K562 (cell line): ENCODE results near the gene ELF2. TPM values are rescaled to one million over a fixed set of nuclear protein-coding genes. Genes with fewer than 3 reads are reported as not detected.

Experiments used
- ATAC-seq: fragments of 200-7000 bp; cut with Tn5 transposase; 3 replicates; pipeline ENCODE4 v1.9.1; 2020; ENCODE audit warnings: moderate library complexity
- BruUV-seq: library from RNA; stranded (reverse); fragments of 400-500 nt; replicated peaks from 2 replicates; lab custom pipeline; 2021; lab: Mats Ljungman, UMichigan
- CTCF ChIA-PET: fragments of 300-600 bp; formaldehyde crosslinking; extraction: SDS; loops from one replicate; lab custom pipeline; 2021; ENCODE audit warnings: low intra/inter-chr PET ratio; lab: Yijun Ruan, JAX
- POLR2A ChIA-PET: fragments of 300-600, 350-650 bp; sonication (Branson Sonifier 250); formaldehyde crosslinking; extraction: SDS; loops from one replicate; lab custom pipeline; 2021; ENCODE audit warnings: antibody characterized with exemption, inconsistent platforms; lab: Yijun Ruan, JAX
- DNase-seq, 4 experiments: peaks; one replicate each; pipeline versions ENCODE4 v3.0.0 to v3.0.0-alpha.2; 2011 to 2018; ENCODE audit warnings: low spot score in 3 of 4, mixed read lengths in 3 of 4; ENCODE audit errors: extremely low read depth in 1 of 4
- FAIRE-seq: peaks from 2 replicates; lab custom pipeline; 2011; peaks lifted over from hg19 to GRCh38; lab: Jason Lieb, UNC
- H2AFZ ChIP-seq: 2 replicates; pipeline ENCODE4 v1.6.0; 2011; ENCODE audit warnings: low read depth, low read length, control low read depth, inconsistent platforms
- H3K27ac ChIP-seq: fragments of 200-600 bp; 3 replicates; pipeline ENCODE4 v1.8.0; 2011; ENCODE audit warnings: low read depth, mild to moderate bottlenecking, control low read depth, inconsistent platforms, low read length, moderate library complexity, mixed read lengths; ENCODE audit errors: extremely low read depth
- H3K27me3 ChIP-seq, 2 experiments: fragments of 300-600 bp in 1 of 2; 2 replicates in 1 of 2; 3 replicates in 1 of 2; pipeline versions ENCODE4 v1.6.0 to v1.8.0; 2011; ENCODE audit warnings: inconsistent platforms in 2 of 2, low read length in 2 of 2, mild to moderate bottlenecking in 1 of 2, mixed read lengths in 1 of 2, moderate library complexity in 1 of 2; ENCODE audit not compliant: control insufficient read depth in 2 of 2, insufficient read depth in 2 of 2
- H3K36me3 ChIP-seq: fragments of 300-600 bp; 3 replicates; pipeline ENCODE4 v1.8.0; 2011; ENCODE audit warnings: mild to moderate bottlenecking, low read length, inconsistent platforms; ENCODE audit not compliant: control insufficient read depth, insufficient read depth
- H3K4me1 ChIP-seq, 2 experiments: fragments of 200-600 bp in 1 of 2; replicated peaks in 1 of 2; 2 replicates in 1 of 2; 3 replicates in 1 of 2; pipeline versions ENCODE4 v1.5.1 to v1.8.0; 2011; ENCODE audit warnings: inconsistent platforms in 2 of 2, low read length in 2 of 2, mild to moderate bottlenecking in 1 of 2, mixed read lengths in 1 of 2, moderate library complexity in 1 of 2; ENCODE audit not compliant: control insufficient read depth in 2 of 2, insufficient read depth in 2 of 2
- H3K4me2 ChIP-seq: 2 replicates; pipeline ENCODE4 v1.6.1; 2011; ENCODE audit warnings: low read length, control low read depth, inconsistent platforms, mixed read lengths; ENCODE audit not compliant: insufficient read depth
- H3K4me3 ChIP-seq: fragments of 200-600 bp; sonication (generic), shearing (Covaris generic); 2 replicates; pipeline ENCODE4 v1.5.1; 2016; ENCODE audit warnings: control low read depth, inconsistent platforms
- H3K79me2 ChIP-seq: fragments of 200-600 bp; 3 replicates; pipeline ENCODE4 v1.8.0; 2011; ENCODE audit warnings: low read length, inconsistent platforms; ENCODE audit not compliant: control insufficient read depth, insufficient read depth
- H3K9ac ChIP-seq, 2 experiments: 2 replicates each; pipeline versions ENCODE4 v1.6.0 to v1.6.1; 2011; ENCODE audit warnings: low read depth in 2 of 2, low read length in 2 of 2, control low read depth in 1 of 2, inconsistent platforms in 1 of 2, mild to moderate bottlenecking in 1 of 2, mixed read lengths in 1 of 2; ENCODE audit not compliant: insufficient read depth in 1 of 2
- H3K9me1 ChIP-seq: one replicate; pipeline ENCODE4 v1.6.0; 2011; ENCODE audit warnings: inconsistent platforms, mild to moderate bottlenecking, low read length, moderate library complexity; ENCODE audit not compliant: control insufficient read depth, insufficient read depth
- H3K9me3 ChIP-seq: replicated peaks from 2 replicates; pipeline ENCODE4 v1.5.1; 2011; ENCODE audit warnings: low read depth, low read length, inconsistent platforms; ENCODE audit not compliant: control insufficient read depth, insufficient read depth
- H4K20me1 ChIP-seq: replicated peaks from 2 replicates; pipeline ENCODE4 v1.6.1; 2011; ENCODE audit warnings: low read length, inconsistent platforms, mixed read lengths; ENCODE audit not compliant: control insufficient read depth, insufficient read depth
- E2F1 ChIP-seq: sonication (generic); formaldehyde crosslinking; IDR thresholded peaks from 2 replicates; pipeline ENCODE4 v1.8.1; 2023; ENCODE audit warnings: mild to moderate bottlenecking, missing genetic modification reagents, moderate library complexity
- E2F3 ChIP-seq: fragments of 250-450 bp; sonication (Bioruptor Pico); IDR thresholded peaks from 2 replicates; pipeline ENCODE4 v1.4.0; 2020; ENCODE audit warnings: mild to moderate bottlenecking
- E2F4 ChIP-seq: sonication (generic); formaldehyde crosslinking; IDR thresholded peaks from 2 replicates; pipeline ENCODE4 v1.8.0; 2022; ENCODE audit warnings: mild to moderate bottlenecking, low read depth, missing genetic modification reagents
- FOXP1 ChIP-seq: sonication (generic); formaldehyde crosslinking; IDR thresholded peaks from 2 replicates; pipeline ENCODE4 v1.8.0; 2022; ENCODE audit warnings: mild to moderate bottlenecking, missing genetic modification reagents
- GTF2A2 ChIP-seq: IDR thresholded peaks from 2 replicates; pipeline ENCODE4 v1.6.1; 2016; ENCODE audit warnings: mild to moderate bottlenecking, missing genetic modification characterization, missing compliant biosample characterization
- HMGN3 ChIP-seq: IDR thresholded peaks from 2 replicates; pipeline ENCODE4 v1.6.1; 2011; ENCODE audit warnings: borderline replicate concordance, low read depth, mild to moderate bottlenecking, mixed read lengths, low read length; ENCODE audit not compliant: insufficient read length; ENCODE audit errors: extremely low read depth
- MAX ChIP-seq: sonication (generic); formaldehyde crosslinking; IDR thresholded peaks from 2 replicates; pipeline ENCODE4 v1.9.0; 2022; ENCODE audit warnings: mild to moderate bottlenecking, missing genetic modification reagents
- MEIS2 ChIP-seq: fragments of 450-650 bp; IDR thresholded peaks from 2 replicates; pipeline ENCODE4 v1.6.1; 2014; ENCODE audit warnings: mild to moderate bottlenecking; ENCODE audit not compliant: partially characterized antibody
- NR2C1 ChIP-seq, 2 experiments: fragments of 450-650 bp; IDR thresholded peaks; 2 replicates each; pipeline ENCODE4 v1.6.1; 2017; ENCODE audit warnings: mild to moderate bottlenecking in 2 of 2, antibody characterized with exemption in 1 of 2, inconsistent platforms in 1 of 2, missing compliant biosample characterization in 1 of 2, missing genetic modification characterization in 1 of 2
- PHF21A ChIP-seq: fragments of 450-650 bp; IDR thresholded peaks from 2 replicates; pipeline ENCODE4 v1.6.1; 2017; ENCODE audit warnings: low read depth, borderline replicate concordance
- PHTF2 ChIP-seq: fragments of 250-450 bp; sonication (Bioruptor Pico); IDR thresholded peaks from 2 replicates; pipeline ENCODE4 v1.5.0; 2021; ENCODE audit warnings: mild to moderate bottlenecking
- POLR2H ChIP-seq: IDR thresholded peaks from 2 replicates; pipeline ENCODE4 v1.6.1; 2016; ENCODE audit warnings: missing genetic modification characterization, low read depth, mild to moderate bottlenecking, control low read depth, missing compliant biosample characterization, moderate library complexity
- TRIM24 ChIP-seq, 2 experiments: fragments of 450-650 bp; IDR thresholded peaks; 2 replicates each; pipeline ENCODE4 v1.6.1; 2016
- ZBTB2 ChIP-seq: fragments of 450-650 bp; IDR thresholded peaks from 2 replicates; pipeline ENCODE4 v1.6.1; 2016; ENCODE audit warnings: antibody characterized with exemption
- ZNF507 ChIP-seq: conservative IDR thresholded peaks from 2 replicates; pipeline ENCODE4 v1.6.1; 2017; ENCODE audit warnings: missing genetic modification characterization, missing compliant biosample characterization
- ZNF644 ChIP-seq: fragments of 200-800 bp; sonication (Bioruptor generic); IDR thresholded peaks from 2 replicates; pipeline ENCODE4 v1.6.1; 2016; ENCODE audit warnings: low read depth, missing genetic modification characterization, missing compliant biosample characterization
- ZNF778 ChIP-seq: fragments of 450-650 bp; formaldehyde crosslinking; IDR thresholded peaks from 2 replicates; pipeline ENCODE4 v1.4.0; 2020; ENCODE audit warnings: mild to moderate bottlenecking, moderate library complexity
- WGBS: fragments of 100-300 bp; shearing (Covaris generic); methylation state at CpG from one replicate; pipeline ENCODE4 v1.1.6; 2016; ENCODE audit warnings: low coverage, mixed read lengths; ENCODE audit not compliant: insufficient coverage; ENCODE audit errors: missing lambda C conversion rate; 5-methylcytosine and 5-hydroxymethylcytosine counted together
- in situ Hi-C: fragments of 300-500 bp; cut with MboI; formaldehyde crosslinking; loops from 4 replicates; pipeline ENCODE4 v1.15.0; 2018; ENCODE audit warnings: inconsistent platforms, mixed read lengths
- intact Hi-C: fragments of 100-400 bp; cut with micrococcal nuclease; formaldehyde crosslinking; loops from 2 replicates; pipeline ENCODE4 v1.14.2; 2022
- polyA plus RNA-seq, 8 experiments: library from polyadenylated mRNA; depleted of rRNA in 4 of 8; stranded (reverse) in 5 of 8; unstranded in 3 of 8; fragments of >200 nt; fragmentation: Nextera tagmentation in 2 of 8; fragmentation: Illumina TruSeq in 1 of 8; extraction: Ambion mirVana in 2 of 8; extraction: Trizol in 1 of 8; gene quantifications; 2 replicates each; pipeline versions ENCODE4 v1.2.1 to v1.2.3, GENCODE V29; 2011 to 2014; ENCODE audit warnings: inconsistent platforms in 1 of 8, missing spikeins in 1 of 8
- total RNA-seq, 7 experiments: library from RNA; depleted of rRNA in 6 of 7; stranded (reverse); fragments of >200 nt in 6 of 7; fragmentation: Illumina TruSeq in 2 of 7; extraction: Trizol in 2 of 7; gene quantifications; 2 replicates each; pipeline versions ENCODE4 v1.2.1 to v1.2.3, GENCODE V29; 2011 to 2021; ENCODE audit warnings: low replicate concordance in 1 of 7

Gene ELF2
- total and polyA plus RNA-seq, 9 of the 15 experiments (the other 6 are each of a cell fraction or from before 2014, with no cell fraction given), result 9.4 to 58.7 (median 41.6) TPM

GRCh38 chr4:139154952-139155557, 22.0 kb downstream of the ELF2 start (continued):
- TF ChIP-seq POLR2H (tag) (no peak), NR2C1 (IDR thresholded peaks at IDR 0.05) (no peak), NR2C1 (tag; IDR thresholded peaks at IDR 0.05) (no peak), TRIM24 (IDR thresholded peaks at IDR 0.05) (no peak)

- in situ Hi-C loops, result no loop called here
- TF ChIP-seq MEIS2 (peak; percentile 84), ZBTB2 (no peak), ZNF507 (tag) (no peak), ZNF644 (tag) (0 out of 2 replicates have a peak, but pooled peaks have one; percentile 55), E2F4 (no peak), E2F1 (CRISPR knock-in tag) (no peak), FOXP1 (CRISPR knock-in tag) (no peak), MAX (CRISPR knock-in tag) (no peak), PHF21A (no peak), PHTF2 (CRISPR knock-in tag) (no peak), ZNF778 (CRISPR knock-in tag) (no peak), GTF2A2 (tag) (no peak), E2F3 (no peak), HMGN3 (no peak)
Measured at GRCh38 chr4:139154538-139154937, 22.5 kb downstream of the ELF2 start.

More at GRCh38 chr4:139154538-139154937, 22.5 kb downstream of the ELF2 start:
- peak in 2 of 4 experiments; percentile 46 to 78 for DNase-seq
- ATAC-seq, result peak; percentile 87
- H3K4me1 ChIP-seq, result peaks cover 17 to 19% of the 10 kb centered on the region in 2 experiments; a peak in 4 of 5 replicates
- no peak overlapping the region; a peak in 1 of 4 replicates for H3K9ac ChIP-seq
- no peaks in the 10 kb centered on the region for H3K9me3 ChIP-seq
- no peaks in the 10 kb centered on the region for H4K20me1 ChIP-seq
- no peak overlapping the region for H3K4me3 ChIP-seq
- H3K27me3 ChIP-seq, result no peaks in the 10 kb centered on the region
- ChIA-PET POLR2A (interaction anchor here (0.5 to 2.7 kb wide), 10 partner anchors 10 to 449 kb away, joined by 3 to 17 read pairs (median 5); partner anchors contain the start of gene ELF2), CTCF (interaction anchor here (0.6 kb wide), 1 partner anchor 116 kb away, joined by 3 read pairs; no protein-coding TSS in a partner anchor)
- BruUV-seq, result no TSS peak
- H2AFZ ChIP-seq, result no peak overlapping the region
- 0% methylated on average over 1 of the region's 1 CpG for WGBS
- peak; percentile 87 for FAIRE-seq
- intact Hi-C loops, result loop anchor here (5.0 kb wide), 1 partner anchor 47 kb away; no protein-coding TSS in a partner anchor
- no peaks in the 10 kb centered on the region for H3K9me1 ChIP-seq
- peaks cover 6% of the 10 kb centered on the region; the same call in 1 of the 3 replicates for H3K36me3 ChIP-seq
- H3K27ac ChIP-seq, result peak overlapping the region; percentile 55; the same call in 2 of the 3 replicates
- H3K79me2 ChIP-seq, result peaks cover 74% of the 10 kb centered on the region
- H3K4me2 ChIP-seq, result peak overlapping the region; percentile 55
